ENCODE measurements around the gene SLC22A15. TPM values are rescaled to one million over a fixed set of nuclear protein-coding genes. Genes with fewer than 3 reads are reported as not detected.
A peak's percentile ranks its signal among the peaks of the same experiment; 100 is the strongest.
"Not testable (repeated sequence)": the region's sequence is repeated elsewhere in the genome, so short reads cannot be mapped to it uniquely, and the experiment has no call there.

Gene SLC22A15
- total RNA-seq, 1 donor from 2014 or later: 15.7 TPM

GRCh38 chr1:115980998-115981993, 5.0 kb downstream of the SLC22A15 start:
- peak; percentile 33 for DNase-seq (ENCODE audit: low read depth)

DNA sequence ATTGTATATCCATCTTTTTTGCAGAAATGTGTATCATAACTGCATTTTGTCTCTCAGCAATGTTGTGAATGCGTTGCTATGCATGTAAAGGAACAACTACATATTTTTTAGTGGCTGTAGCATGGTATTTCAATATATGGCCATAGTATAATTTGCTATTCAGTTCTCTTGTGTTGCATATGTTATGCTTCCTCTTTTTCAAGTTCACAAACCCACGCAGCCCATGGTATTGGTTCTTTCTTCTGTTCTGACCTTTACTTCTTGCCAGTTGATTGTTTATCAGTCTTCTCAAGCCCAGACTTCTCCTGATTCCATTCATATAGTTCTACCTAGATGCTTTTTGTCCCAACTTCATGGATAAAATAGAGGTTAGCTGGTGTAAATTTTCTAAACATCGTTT, 6.1 kb downstream of the SLC22A15 start:
- DNase-seq (ENCODE audit: low read depth): no peak

DNA sequence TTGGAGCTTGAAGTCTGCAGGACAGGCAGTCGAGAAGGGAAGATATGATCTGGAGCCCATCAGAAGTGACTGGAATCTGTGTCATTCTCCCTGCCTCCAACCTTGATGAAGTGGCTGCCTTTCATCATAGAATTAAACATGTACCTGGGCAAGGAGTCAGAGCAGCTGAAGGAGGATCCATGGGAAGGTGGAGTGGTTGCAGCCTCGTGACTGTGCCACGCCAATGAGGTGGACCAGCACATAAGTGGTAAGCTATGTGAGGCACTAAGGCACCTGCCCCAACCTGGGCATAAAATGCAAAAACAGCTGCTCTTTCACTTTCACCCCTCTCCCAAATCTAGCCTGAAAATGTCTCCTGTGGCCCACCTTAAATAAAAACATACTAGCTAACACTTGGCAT, 7.3 kb downstream of the SLC22A15 start:
- DNase-seq (ENCODE audit: low read depth): no peak

GRCh38 chr1:115987623-115988022, 11.3 kb downstream of the SLC22A15 start:
- DNase-seq (ENCODE audit: low read depth): no peak

DNA sequence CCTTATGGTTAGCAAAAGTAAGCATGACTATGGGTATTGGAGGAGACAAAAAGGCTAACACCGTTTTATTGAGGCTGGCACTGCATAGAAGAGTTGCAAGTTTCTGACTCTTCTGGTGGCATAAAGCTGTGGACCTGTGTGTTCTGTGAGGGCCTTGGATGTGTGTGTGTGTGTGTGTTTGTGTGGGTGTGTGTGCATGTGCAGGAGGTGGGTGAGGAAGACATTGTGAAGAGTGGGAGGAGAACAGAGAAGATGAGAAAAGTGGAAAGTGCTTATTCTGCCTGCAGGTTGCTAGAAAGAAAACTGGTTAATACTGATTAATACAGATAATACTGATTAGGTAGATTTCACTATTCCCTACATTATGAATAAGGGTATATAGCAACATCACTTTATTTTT, 12.6 kb downstream of the SLC22A15 start:
- no peak for DNase-seq (ENCODE audit: low read depth)

GRCh38 chr1:115989699-115990098, 13.4 kb downstream of the SLC22A15 start:
- DNase-seq (ENCODE audit: low read depth): no peak

DNA sequence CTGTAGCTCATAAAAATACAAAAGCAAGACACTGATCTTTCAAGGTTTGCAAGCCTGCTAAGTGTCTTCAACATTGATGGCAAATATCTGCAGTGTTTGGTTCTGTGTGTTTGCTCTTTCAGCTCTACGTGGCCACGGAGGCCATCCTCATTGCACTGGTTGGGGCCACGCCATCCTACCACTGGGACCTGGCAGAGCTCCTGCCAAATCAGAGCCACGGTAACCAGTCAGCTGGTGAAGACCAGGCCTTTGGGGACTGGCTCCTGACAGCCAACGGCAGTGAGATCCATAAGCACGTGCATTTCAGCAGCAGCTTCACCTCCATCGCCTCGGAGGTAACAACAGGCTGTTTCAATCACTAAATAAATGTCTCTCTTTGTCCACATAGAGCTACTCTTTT, 15.6 kb downstream of the SLC22A15 start:
- DNase-seq (ENCODE audit: low read depth): no peak

DNA sequence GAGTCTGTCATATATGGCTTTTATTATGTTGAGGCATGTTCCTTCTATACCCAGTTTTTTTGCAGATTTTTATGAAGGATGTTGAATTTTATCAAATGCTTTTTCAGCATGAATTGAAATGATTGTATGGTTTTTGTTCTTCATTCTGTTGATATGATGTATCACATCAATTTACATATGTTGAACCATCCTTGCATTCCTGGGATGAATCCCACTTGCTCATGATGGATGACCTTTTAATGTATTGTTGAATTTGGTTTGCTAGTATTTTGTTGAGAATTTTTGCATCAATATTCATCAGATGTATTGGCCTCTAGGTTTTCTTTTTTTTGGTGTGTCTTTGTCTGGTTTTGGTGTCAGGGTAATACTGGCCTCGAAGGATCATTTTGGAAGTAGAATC, 21.6 kb downstream of the SLC22A15 start:
- DNase-seq (ENCODE audit: low read depth): not testable (repeated sequence)

DNA sequence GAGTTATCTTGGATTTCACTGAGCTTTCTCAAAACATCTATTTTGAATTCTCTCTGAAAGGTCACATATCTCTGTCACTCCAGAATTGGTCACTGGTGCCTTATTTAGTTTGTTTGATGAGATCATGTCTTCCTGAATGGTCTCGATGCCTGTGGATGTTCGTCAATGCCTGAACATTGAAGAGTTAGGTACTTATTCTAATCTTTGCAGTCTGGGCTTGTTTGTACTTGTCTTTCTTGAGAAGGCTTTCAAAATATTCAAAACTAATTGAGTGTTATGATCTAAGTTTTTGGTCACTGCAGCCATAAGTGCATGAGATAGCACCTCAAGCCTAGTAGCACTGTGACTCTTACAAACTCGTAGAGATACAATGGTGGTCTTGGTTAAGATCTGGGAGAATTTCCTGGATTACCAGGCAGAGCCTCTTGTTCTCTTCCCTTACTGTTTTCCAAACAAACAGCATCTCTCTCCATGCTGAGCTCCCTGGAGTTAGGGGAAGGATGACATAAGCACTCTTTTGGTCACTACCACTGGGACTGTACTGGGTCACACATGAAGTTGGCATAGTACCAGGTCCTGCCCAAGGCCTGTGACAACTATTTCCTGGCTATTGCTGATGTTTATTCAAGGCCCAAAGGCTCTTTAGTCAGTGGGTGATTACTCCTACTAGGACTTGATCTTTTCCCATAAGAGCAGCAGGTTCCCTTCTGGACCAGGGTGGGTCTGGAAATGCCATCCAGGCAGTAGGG, 25.6 kb downstream of the SLC22A15 start:
- peak; percentile 54 for DNase-seq (ENCODE audit: low read depth)

DNA sequence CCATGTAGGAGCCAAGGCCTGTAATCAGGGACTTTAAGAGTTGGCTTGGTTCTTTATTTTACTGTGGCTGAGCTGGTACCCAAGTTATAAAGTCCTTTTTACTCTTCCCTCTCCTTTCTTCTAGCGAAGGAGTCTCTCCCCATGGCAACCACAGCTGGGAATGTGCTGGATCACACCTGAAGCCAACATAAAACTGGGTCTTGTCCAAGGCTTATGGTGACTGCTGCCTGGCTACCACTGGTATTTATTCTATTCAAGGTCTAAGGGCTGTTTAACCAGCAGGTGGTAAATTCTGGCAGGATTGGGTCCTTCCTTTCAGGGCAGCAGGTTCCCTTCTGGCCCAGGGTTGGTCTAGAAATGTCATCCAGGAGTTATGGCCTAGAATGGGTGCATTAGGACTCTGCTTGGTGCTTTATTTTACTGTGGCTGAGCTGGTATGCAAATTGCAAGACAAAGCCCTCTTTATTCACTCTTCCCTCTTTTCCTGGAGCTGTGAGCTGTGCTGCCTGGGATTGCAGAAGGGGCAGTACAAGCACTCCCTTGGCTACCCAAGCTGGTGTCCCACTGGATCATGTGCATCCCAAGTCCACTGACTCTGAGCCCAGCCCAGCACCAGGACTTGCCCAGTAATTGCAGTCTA, 26.6 kb downstream of the SLC22A15 start:
- DNase-seq (ENCODE audit: low read depth): no peak

DNA sequence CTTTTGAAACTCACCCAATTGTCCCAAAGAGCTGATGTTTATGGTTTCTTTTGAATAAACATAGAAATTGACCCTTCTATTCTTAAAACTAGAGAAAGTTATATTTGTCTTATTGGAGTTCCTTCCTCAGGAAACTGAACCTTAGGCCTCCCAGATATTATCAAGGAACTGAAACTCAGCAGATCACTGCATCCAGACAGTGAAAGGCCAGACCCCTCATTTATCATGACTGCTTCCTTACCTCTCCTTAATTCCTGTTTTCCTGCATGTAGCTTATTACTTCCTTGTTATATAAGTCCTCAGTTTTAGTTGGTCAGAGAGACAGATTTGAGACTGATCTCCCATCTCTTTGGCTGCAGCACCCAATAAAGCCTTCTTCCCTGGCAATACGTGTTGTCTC, 27.5 kb downstream of the SLC22A15 start:
- no peak for DNase-seq (ENCODE audit: low read depth)

- no peak for DNase-seq (ENCODE audit: low read depth)
Measured at GRCh38 chr1:116006486-116006964, 30.2 kb downstream of the SLC22A15 start.

GRCh38 chr1:116008656-116009390, 32.5 kb downstream of the SLC22A15 start:
- DNase-seq (ENCODE audit: low read depth): peak; percentile 33

DNA sequence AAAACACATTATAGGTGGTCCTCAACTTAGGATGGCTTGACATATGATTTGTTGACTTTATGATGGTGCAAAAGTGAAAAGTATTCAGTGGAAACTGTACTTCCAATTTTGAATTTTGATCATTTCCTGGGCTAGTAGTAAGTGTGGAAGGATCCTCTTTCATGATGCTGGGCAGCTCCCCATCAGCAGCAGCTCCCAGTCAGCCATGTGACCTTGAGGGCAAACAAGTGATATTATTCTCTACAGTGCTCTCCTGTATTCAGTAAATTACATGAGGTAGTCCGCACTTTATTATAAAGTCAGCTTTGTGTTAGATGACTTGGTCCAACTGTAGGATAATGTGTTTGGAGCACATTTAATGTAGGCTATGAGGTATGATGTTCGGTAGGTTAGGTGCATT, 36.4 kb downstream of the SLC22A15 start:
- DNase-seq (ENCODE audit: low read depth): no peak

DNA sequence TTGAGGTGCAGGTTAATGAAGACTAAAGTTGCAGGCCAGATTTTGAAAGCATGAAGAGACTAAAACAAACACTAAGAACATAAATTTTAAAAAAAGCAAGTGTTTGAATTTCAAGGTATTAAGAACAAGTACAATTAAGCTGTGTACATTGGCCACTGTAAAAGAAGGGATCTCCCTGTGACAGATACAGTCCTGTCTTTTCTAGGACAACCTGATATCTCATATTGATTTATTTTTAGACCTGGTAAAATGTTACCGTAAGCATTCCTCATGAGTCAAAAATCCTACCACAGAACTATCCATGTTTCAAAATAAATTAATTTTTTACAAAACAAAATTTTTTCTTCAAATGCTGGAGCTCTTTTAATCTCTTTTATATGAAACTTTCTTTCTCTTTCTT, 39.4 kb downstream of the SLC22A15 start:
- DNase-seq (ENCODE audit: low read depth): no peak

DNA sequence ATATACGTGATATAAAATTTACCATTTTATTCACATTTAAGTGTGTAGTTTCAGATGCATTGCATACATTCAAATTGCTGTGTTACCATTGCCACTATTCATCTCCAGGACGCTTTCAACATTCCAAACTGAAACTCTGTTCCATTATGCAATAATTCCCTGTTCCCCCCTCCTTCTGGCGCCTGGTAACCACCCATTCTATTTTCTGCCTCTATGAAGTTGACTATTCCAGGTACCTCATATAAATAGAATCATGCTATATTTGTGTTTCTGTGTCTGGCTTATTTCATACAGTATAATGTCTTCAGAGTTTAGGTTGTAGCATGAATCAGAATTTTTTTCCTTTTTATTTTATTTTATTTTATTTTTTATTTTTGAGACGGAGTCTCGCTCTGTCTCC, 41.7 kb downstream of the SLC22A15 start:
- DNase-seq (ENCODE audit: low read depth): no peak

DNA sequence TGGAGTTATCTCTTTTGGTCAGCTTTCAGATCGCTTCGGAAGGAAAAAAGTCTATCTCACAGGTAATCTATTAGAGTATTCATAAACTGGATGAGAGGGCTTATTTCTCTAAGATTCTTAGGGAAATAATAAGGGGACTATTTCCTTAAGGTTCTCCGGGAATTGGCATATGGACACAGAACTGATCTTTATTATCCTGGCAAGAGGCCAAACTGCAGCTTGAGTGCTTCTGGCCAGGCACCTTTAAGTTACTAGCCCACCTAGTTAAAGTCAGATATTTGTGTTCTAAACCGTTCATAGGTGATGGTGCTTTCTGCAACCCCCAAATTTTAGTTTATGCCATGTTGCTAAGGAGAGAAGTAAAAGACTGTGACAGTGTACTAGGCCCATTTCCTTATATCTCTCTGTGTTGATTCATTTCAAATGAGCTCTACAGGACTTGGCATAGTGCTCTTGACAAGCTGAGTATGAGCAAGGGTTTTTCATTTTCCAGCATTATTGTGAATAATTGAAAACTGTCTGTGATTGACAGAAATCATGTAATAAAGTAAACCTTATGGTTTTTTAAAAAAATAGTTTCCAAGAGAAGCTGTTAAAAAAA, 43.4 kb downstream of the SLC22A15 start:
- DNase-seq (ENCODE audit: low read depth): no peak

GRCh38 chr1:116020668-116021272, 44.5 kb downstream of the SLC22A15 start:
- peak; percentile 67 for DNase-seq (ENCODE audit: low read depth)

DNA sequence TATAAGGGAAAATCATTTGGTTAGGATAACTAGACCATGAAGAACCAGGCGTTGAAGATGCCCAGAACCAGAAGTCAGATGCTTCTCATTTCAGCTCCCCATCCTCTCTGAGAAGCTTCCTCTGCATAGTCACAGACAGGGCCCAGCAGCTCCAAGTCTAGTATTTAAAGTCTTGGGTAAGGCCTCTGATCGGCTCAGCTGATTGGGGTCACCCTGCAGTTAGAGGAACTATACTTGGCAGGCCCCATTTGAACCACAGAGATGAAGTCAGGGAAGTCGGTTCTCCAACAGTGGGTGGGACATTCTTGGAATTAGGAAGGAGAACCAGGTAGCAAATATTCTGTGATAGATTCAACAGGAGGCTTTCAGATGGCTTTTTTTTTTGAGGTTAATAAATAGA, 48.3 kb downstream of the SLC22A15 start:
- no peak for DNase-seq (ENCODE audit: low read depth)

DNA sequence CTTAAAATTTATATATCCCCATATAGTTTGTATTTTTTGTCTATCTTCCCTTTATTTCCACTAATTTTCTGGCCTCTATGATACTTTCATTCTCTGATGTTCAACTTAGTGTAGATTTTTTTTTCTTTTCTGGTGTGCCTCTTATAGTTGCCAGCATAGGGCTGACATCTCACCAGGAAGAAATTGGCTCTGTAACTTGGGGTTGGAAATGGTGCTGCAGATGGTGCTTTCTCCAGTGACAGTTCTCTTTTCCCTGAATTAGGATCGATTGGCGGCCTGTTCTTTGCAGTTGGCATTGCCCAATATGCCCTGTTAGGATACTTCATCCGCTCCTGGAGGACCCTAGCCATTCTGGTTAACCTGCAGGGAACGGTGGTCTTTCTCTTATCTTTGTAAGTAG, 50.3 kb downstream of the SLC22A15 start:
- no peak for DNase-seq (ENCODE audit: low read depth)

Measured in renal cortical epithelial cell (primary cell).